Measurements from ENCODE around the gene RBFA. TPM values are rescaled to one million over a fixed set of nuclear protein-coding genes. Genes with fewer than 3 reads are reported as not detected.
A peak's percentile ranks its signal among the peaks of the same experiment; 100 is the strongest.

RBFA gene
- total and polyA plus RNA-seq, 2 of the 13 experiments (the other 11 are each of a cell fraction or from before 2014, with no cell fraction given) = 29.7 to 42.4 TPM

DNA sequence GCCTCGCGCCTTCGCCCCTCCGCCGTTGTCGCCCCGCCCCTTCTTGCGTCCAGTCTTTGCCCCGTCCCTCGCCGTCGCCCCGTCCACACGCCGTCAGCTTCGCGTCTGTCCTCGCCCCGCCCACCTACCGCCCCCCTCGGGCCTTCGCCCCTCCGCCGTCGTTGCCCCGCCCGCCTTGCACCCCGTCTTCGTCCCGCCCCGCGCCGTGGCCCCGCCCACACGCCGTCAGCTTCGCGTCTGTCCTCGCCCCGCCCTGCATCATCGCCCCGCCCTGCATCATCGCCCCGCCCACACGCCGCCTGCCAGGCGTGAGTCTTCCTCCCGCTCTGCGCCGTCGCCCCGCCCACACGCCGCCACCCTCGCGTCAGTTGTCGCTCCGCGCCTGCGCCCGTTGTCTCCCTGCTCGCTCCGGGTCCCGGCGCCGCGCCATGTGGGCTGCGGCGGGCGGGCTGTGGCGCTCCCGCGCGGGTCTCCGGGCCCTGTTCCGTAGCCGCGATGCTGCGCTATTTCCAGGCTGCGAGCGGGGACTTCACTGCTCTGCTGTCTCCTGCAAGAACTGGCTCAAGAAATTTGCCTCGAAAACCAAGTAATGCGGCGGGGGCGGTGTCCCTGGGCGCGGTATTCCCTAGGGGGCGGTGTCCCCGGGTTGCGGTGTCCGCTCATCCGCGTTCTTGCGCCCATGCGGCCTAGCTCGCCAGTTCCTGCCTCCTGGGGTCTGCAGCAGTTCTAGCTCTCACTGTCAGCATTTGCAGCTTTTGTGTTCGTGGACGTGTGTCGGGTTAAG is at the start of gene RBFA (continued):
- TF ChIP-seq, protein P1, sequence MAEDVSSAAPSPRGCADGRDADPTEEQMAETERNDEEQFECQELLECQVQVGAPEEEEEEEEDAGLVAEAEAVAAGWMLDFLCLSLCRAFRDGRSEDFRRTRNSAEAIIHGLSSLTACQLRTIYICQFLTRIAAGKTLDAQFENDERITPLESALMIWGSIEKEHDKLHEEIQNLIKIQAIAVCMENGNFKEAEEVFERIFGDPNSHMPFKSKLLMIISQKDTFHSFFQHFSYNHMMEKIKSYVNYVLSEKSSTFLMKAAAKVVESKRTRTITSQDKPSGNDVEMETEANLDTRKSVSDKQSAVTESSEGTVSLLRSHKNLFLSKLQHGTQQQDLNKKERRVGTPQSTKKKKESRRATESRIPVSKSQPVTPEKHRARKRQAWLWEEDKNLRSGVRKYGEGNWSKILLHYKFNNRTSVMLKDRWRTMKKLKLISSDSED (CRISPR knock-in tag; IDR thresholded peaks at IDR 0.05) = 0 out of 2 replicates have a peak, but pooled peaks have one; percentile 15
- no peak for TF ChIP-seq ZNF337 (CRISPR knock-in tag; IDR thresholded peaks at IDR 0.05; ENCODE audit: borderline replicate concordance, low read depth)
- TF ChIP-seq SETDB1 (CRISPR knock-in tag; IDR thresholded peaks at IDR 0.05; ENCODE audit: borderline replicate concordance) = no peak
- no peak for TF ChIP-seq RXRA (CRISPR knock-in tag; IDR thresholded peaks at IDR 0.05)
- TF ChIP-seq, protein P2, sequence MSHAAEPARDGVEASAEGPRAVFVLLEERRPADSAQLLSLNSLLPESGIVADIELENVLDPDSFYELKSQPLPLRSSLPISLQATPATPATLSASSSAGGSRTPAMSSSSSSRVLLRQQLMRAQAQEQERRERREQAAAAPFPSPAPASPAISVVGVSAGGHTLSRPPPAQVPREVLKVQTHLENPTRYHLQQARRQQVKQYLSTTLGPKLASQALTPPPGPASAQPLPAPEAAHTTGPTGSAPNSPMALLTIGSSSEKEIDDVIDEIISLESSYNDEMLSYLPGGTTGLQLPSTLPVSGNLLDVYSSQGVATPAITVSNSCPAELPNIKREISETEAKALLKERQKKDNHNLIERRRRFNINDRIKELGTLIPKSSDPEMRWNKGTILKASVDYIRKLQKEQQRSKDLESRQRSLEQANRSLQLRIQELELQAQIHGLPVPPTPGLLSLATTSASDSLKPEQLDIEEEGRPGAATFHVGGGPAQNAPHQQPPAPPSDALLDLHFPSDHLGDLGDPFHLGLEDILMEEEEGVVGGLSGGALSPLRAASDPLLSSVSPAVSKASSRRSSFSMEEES (CRISPR knock-in tag; IDR thresholded peaks at IDR 0.05) = no peak
- no peak for TF ChIP-seq KLF11 (CRISPR knock-in tag; IDR thresholded peaks at IDR 0.05)
- TF ChIP-seq ZNF274 (CRISPR knock-in tag; IDR thresholded peaks at IDR 0.05) = peak; percentile 66
- TF ChIP-seq, protein P3, sequence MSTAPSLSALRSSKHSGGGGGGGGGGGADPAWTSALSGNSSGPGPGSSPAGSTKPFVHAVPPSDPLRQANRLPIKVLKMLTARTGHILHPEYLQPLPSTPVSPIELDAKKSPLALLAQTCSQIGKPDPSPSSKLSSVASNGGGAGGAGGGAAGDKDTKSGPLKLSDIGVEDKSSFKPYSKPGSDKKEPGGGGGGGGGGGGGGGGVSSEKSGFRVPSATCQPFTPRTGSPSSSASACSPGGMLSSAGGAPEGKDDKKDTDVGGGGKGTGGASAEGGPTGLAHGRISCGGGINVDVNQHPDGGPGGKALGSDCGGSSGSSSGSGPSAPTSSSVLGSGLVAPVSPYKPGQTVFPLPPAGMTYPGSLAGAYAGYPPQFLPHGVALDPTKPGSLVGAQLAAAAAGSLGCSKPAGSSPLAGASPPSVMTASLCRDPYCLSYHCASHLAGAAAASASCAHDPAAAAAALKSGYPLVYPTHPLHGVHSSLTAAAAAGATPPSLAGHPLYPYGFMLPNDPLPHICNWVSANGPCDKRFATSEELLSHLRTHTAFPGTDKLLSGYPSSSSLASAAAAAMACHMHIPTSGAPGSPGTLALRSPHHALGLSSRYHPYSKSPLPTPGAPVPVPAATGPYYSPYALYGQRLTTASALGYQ (CRISPR knock-in tag; IDR thresholded peaks at IDR 0.05) = 0 out of 2 replicates have a peak, but pooled peaks have one; percentile 24
- TF ChIP-seq, protein P4, sequence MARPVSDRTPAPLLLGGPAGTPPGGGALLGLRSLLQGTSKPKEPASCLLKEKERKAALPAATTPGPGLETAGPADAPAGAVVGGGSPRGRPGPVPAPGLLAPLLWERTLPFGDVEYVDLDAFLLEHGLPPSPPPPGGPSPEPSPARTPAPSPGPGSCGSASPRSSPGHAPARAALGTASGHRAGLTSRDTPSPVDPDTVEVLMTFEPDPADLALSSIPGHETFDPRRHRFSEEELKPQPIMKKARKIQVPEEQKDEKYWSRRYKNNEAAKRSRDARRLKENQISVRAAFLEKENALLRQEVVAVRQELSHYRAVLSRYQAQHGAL (CRISPR knock-in tag; IDR thresholded peaks at IDR 0.05; ENCODE audit: not compliant biosample characterization) = peak; percentile 2
- no peak for TF ChIP-seq ZNF790 (CRISPR knock-in tag; IDR thresholded peaks at IDR 0.05; ENCODE audit: borderline replicate concordance)
- TF ChIP-seq, protein P5, sequence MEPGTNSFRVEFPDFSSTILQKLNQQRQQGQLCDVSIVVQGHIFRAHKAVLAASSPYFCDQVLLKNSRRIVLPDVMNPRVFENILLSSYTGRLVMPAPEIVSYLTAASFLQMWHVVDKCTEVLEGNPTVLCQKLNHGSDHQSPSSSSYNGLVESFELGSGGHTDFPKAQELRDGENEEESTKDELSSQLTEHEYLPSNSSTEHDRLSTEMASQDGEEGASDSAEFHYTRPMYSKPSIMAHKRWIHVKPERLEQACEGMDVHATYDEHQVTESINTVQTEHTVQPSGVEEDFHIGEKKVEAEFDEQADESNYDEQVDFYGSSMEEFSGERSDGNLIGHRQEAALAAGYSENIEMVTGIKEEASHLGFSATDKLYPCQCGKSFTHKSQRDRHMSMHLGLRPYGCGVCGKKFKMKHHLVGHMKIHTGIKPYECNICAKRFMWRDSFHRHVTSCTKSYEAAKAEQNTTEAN (CRISPR knock-in tag; conservative IDR thresholded peaks at IDR 0.05) = peak; percentile 64; the same call in 1 of the 2 replicates
- TF ChIP-seq ZSCAN20 (CRISPR knock-in tag; IDR thresholded peaks at IDR 0.05; ENCODE audit: borderline replicate concordance) = no peak; the same call in 1 of the 2 replicates
- no peak for TF ChIP-seq ZSCAN9 (CRISPR knock-in tag; IDR thresholded peaks at IDR 0.05; ENCODE audit: borderline replicate concordance)
- TF ChIP-seq ZNF605 (CRISPR knock-in tag; IDR thresholded peaks at IDR 0.05) = peak; percentile 50; the same call in 1 of the 2 replicates
- 0 out of 2 replicates have a peak, but pooled peaks have one; percentile 23 for TF ChIP-seq HDAC2 (CRISPR knock-in tag; IDR thresholded peaks at IDR 0.05)
- no peak for TF ChIP-seq CC2D1A (CRISPR knock-in tag; IDR thresholded peaks at IDR 0.05)
- no peak; the same call in 1 of the 2 replicates for TF ChIP-seq ZNF567 (CRISPR knock-in tag; IDR thresholded peaks at IDR 0.05; ENCODE audit: borderline replicate concordance)
- TF ChIP-seq NFKBIZ (CRISPR knock-in tag; IDR thresholded peaks at IDR 0.05) = 0 out of 2 replicates have a peak, but pooled peaks have one; percentile 50
- TF ChIP-seq ZKSCAN8 (CRISPR knock-in tag; IDR thresholded peaks at IDR 0.05; ENCODE audit: borderline replicate concordance) = no peak
- no peak for TF ChIP-seq MAFG (CRISPR knock-in tag; IDR thresholded peaks at IDR 0.05)
- TF ChIP-seq ZKSCAN5 (CRISPR knock-in tag; IDR thresholded peaks at IDR 0.05) = no peak
- TF ChIP-seq, protein P6, sequence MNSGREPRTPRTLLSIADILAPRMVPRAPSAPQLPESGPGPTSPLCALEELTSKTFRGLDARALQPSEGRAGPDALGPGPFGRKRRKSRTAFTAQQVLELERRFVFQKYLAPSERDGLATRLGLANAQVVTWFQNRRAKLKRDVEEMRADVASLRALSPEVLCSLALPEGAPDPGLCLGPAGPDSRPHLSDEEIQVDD (CRISPR knock-in tag; IDR thresholded peaks at IDR 0.05; ENCODE audit: borderline replicate concordance) = peak; percentile 80; the same call in 1 of the 2 replicates

Measured in HepG2 (cell line).